Esophagus muscularis mucosa (tissue), 4 donors: ENCODE results near the gene CHRNA7. TPM values are rescaled to one million over a fixed set of nuclear protein-coding genes. Genes with fewer than 3 reads are reported as not detected.

Experiments used
- small RNA-seq, 3 donors: library from RNA; depleted of rRNA; stranded (forward); fragments of <200 nt; gene quantifications; one replicate each; pipeline ENCODE3, GENCODE V24; 2016
- total RNA-seq, 4 donors: library from RNA; depleted of rRNA; stranded (reverse); fragments of >200 nt; gene quantifications; one replicate each; pipeline versions ENCODE4 v1.1.0 to v1.2.1, GENCODE V29; 2016

CHRNA7 gene
- total RNA-seq, 4 donors from 2014 or later, result 0.83 to 2.8 (median 1.7) TPM

Small RNA genes within 50 kb of the gene (small RNA-seq; reads per million reads assigned to genes)
- gene RF00019, result 0 reads per million in 3 donors

Other genes starting within 250 kb of the CHRNA7 start
- 1 to 10 TPM; 3.4 to 6.3 (median 5.4) TPM for gene OTUD7A, start 159.8 kb upstream of the CHRNA7 start, total RNA-seq